HUES64 (cell line): ENCODE measurements around the gene RHBDF1.

ENCODE experiments used
- H3K27ac ChIP-seq: 2 replicates; pipeline ENCODE4 v1.7.0; 2013; ENCODE audit warnings: low read depth, low read length, inconsistent platforms
- H3K27me3 ChIP-seq: 2 replicates; pipeline ENCODE4 v1.6.1; 2013; ENCODE audit warnings: mild to moderate bottlenecking, low read length; ENCODE audit not compliant: insufficient read depth
- H3K36me3 ChIP-seq: 2 replicates; pipeline ENCODE4 v1.6.1; 2013; ENCODE audit warnings: mild to moderate bottlenecking, low read length; ENCODE audit not compliant: insufficient read depth
- H3K4me1 ChIP-seq: 2 replicates; pipeline ENCODE4 v1.6.1; 2013; ENCODE audit warnings: mild to moderate bottlenecking, low read length, moderate library complexity; ENCODE audit not compliant: insufficient read depth
- H3K4me3 ChIP-seq: 2 replicates; pipeline ENCODE4 v1.5.1; 2013; ENCODE audit warnings: mild to moderate bottlenecking, low read length, moderate library complexity
- H3K9ac ChIP-seq: 2 replicates; pipeline ENCODE4 v1.6.1; 2013; ENCODE audit warnings: mild to moderate bottlenecking, low read depth, low read length
- H3K9me3 ChIP-seq: 2 replicates; pipeline ENCODE4 v1.6.1; 2013; ENCODE audit warnings: low read depth, low read length; ENCODE audit not compliant: insufficient read depth
- WGBS: fragments of 150-250, 120-280 bp; methylation state at CpG from one replicate; pipeline ENCODE4 v1.1.7; 2013; ENCODE audit warnings: missing lambda C conversion rate; 5-methylcytosine and 5-hydroxymethylcytosine counted together

The RHBDF1 gene

GRCh38 chr16:106623-107324, 34.3 kb upstream of the RHBDF1 start:
- no peaks in the 10 kb centered on the region for H3K27me3 ChIP-seq
- no peak overlapping the region for H3K4me3 ChIP-seq
- H3K36me3 ChIP-seq = peaks cover 22% of the 10 kb centered on the region
- WGBS = 46% methylated on average over 6 of the region's 6 CpGs
- no peaks in the 10 kb centered on the region for H3K9me3 ChIP-seq
- H3K27ac ChIP-seq = peak overlapping the region; percentile 11; the same call in 1 of the 2 replicates
- H3K4me1 ChIP-seq = no peaks in the 10 kb centered on the region
- no peak overlapping the region for H3K9ac ChIP-seq

- WGBS = 92% methylated on average over 6 of the region's 6 CpGs
- Histone ChIP-seq H3K27ac (no peak overlapping the region), H3K4me1 (no peaks in the 10 kb centered on the region), H3K9ac (no peak overlapping the region), H3K27me3 (no peaks in the 10 kb centered on the region), H3K9me3 (no peaks in the 10 kb centered on the region), H3K4me3 (no peak overlapping the region), H3K36me3 (peaks cover 14% of the 10 kb centered on the region)
Observed at GRCh38 chr16:105521-105920, 33.1 kb upstream of the RHBDF1 start.

GRCh38 chr16:104928-105327, 32.5 kb upstream of the RHBDF1 start:
- 95% methylated on average over 3 of the region's 3 CpGs for WGBS
- Histone ChIP-seq H3K4me3 (no peak overlapping the region), H3K27ac (no peak overlapping the region), H3K36me3 (peaks cover 11% of the 10 kb centered on the region), H3K9ac (no peak overlapping the region), H3K27me3 (no peaks in the 10 kb centered on the region), H3K9me3 (no peaks in the 10 kb centered on the region), H3K4me1 (no peaks in the 10 kb centered on the region)

- Histone ChIP-seq H3K4me3 (no peak overlapping the region), H3K27ac (no peak overlapping the region), H3K27me3 (no peaks in the 10 kb centered on the region), H3K9ac (no peak overlapping the region), H3K36me3 (peaks cover 7% of the 10 kb centered on the region), H3K4me1 (no peaks in the 10 kb centered on the region), H3K9me3 (no peaks in the 10 kb centered on the region)
- whole genome bisulfite sequencing = 91% methylated on average over 5 of the region's 5 CpGs
Observed at GRCh38 chr16:104355-104754, 31.9 kb upstream of the RHBDF1 start.

GRCh38 chr16:102060-102855, 29.8 kb upstream of the RHBDF1 start:
- Histone ChIP-seq H3K4me1 (no peaks in the 10 kb centered on the region), H3K27me3 (no peaks in the 10 kb centered on the region), H3K4me3 (no peak overlapping the region), H3K9me3 (no peaks in the 10 kb centered on the region), H3K9ac (no peak overlapping the region), H3K27ac (no peak overlapping the region), H3K36me3 (peaks cover 4% of the 10 kb centered on the region)
- 92% methylated on average over 19 of the region's 19 CpGs for WGBS

- Histone ChIP-seq H3K4me3 (no peak overlapping the region), H3K9me3 (no peaks in the 10 kb centered on the region), H3K4me1 (no peaks in the 10 kb centered on the region), H3K27ac (no peak overlapping the region), H3K36me3 (peaks cover under 1% of the 10 kb centered on the region), H3K27me3 (no peaks in the 10 kb centered on the region), H3K9ac (no peak overlapping the region)
- 94% methylated on average over 6 of the region's 6 CpGs for WGBS
Observed at GRCh38 chr16:101586-101985, 29.2 kb upstream of the RHBDF1 start.

- 84% methylated on average over 5 of the region's 5 CpGs for WGBS
- no peaks in the 10 kb centered on the region for H3K27me3 ChIP-seq
Observed at GRCh38 chr16:100989-101388, 28.6 kb upstream of the RHBDF1 start.

GRCh38 chr16:97822-98221, 25.4 kb upstream of the RHBDF1 start:
- H3K27ac ChIP-seq = no peak overlapping the region
- WGBS = 92% methylated on average over 8 of the region's 8 CpGs
- no peaks in the 10 kb centered on the region; the same call in 1 of the 2 replicates for H3K36me3 ChIP-seq

More at GRCh38 chr16:100989-101388, 28.6 kb upstream of the RHBDF1 start:
- H3K9ac ChIP-seq = no peak overlapping the region
- H3K9me3 ChIP-seq = no peaks in the 10 kb centered on the region
- H3K36me3 ChIP-seq = no peaks in the 10 kb centered on the region; the same call in 1 of the 2 replicates
- H3K27ac ChIP-seq = no peak overlapping the region
- H3K4me3 ChIP-seq = no peak overlapping the region
- H3K4me1 ChIP-seq = no peaks in the 10 kb centered on the region

GRCh38 chr16:96935-97381, 24.5 kb upstream of the RHBDF1 start:
- Histone ChIP-seq H3K9ac (no peak overlapping the region), H3K9me3 (no peaks in the 10 kb centered on the region), H3K27ac (no peak overlapping the region), H3K36me3 (no peaks in the 10 kb centered on the region; the same call in 1 of the 2 replicates), H3K4me1 (no peaks in the 10 kb centered on the region), H3K27me3 (no peaks in the 10 kb centered on the region), H3K4me3 (no peak overlapping the region)
- WGBS = 18% methylated on average over 11 of the region's 11 CpGs

More at GRCh38 chr16:97822-98221, 25.4 kb upstream of the RHBDF1 start:
- H3K4me1 ChIP-seq = no peaks in the 10 kb centered on the region
- H3K9ac ChIP-seq = no peak overlapping the region
- H3K9me3 ChIP-seq = no peaks in the 10 kb centered on the region
- no peak overlapping the region for H3K4me3 ChIP-seq
- no peaks in the 10 kb centered on the region for H3K27me3 ChIP-seq

GRCh38 chr16:94918-95265, 22.5 kb upstream of the RHBDF1 start:
- WGBS = 95% methylated on average over 5 of the region's 5 CpGs
- no peaks in the 10 kb centered on the region for H3K9me3 ChIP-seq
- H3K9ac ChIP-seq = no peak overlapping the region
- H3K4me3 ChIP-seq = no peak overlapping the region
- H3K27ac ChIP-seq = no peak overlapping the region
- no peaks in the 10 kb centered on the region for H3K27me3 ChIP-seq
- H3K4me1 ChIP-seq = no peaks in the 10 kb centered on the region
- peaks cover 4% of the 10 kb centered on the region for H3K36me3 ChIP-seq
